ENCODE data around the gene SLC45A1.

Gene SLC45A1

DNA sequence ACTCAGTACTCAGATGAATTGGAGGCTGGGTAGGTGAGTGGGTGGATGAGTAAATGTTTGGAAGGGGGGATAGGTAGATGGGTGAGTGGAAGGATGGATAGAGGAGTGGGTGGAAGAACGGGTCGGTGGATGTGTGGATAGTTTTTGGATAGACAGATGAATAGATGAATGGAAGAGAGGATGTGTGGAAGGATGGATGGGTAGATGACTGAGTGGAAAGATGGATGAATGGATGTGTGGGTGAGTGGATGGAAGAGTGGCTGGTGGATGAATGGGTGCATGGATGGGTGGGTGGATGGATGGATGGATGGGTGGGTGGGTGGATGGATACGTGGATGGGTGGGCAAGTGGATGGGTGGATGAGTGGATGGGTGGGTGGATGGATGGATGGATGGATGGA, 3.7 kb downstream of the SLC45A1 start:
- DNase-seq (ENCODE audit: low spot score) = no peak
- TF ChIP-seq, protein P1, sequence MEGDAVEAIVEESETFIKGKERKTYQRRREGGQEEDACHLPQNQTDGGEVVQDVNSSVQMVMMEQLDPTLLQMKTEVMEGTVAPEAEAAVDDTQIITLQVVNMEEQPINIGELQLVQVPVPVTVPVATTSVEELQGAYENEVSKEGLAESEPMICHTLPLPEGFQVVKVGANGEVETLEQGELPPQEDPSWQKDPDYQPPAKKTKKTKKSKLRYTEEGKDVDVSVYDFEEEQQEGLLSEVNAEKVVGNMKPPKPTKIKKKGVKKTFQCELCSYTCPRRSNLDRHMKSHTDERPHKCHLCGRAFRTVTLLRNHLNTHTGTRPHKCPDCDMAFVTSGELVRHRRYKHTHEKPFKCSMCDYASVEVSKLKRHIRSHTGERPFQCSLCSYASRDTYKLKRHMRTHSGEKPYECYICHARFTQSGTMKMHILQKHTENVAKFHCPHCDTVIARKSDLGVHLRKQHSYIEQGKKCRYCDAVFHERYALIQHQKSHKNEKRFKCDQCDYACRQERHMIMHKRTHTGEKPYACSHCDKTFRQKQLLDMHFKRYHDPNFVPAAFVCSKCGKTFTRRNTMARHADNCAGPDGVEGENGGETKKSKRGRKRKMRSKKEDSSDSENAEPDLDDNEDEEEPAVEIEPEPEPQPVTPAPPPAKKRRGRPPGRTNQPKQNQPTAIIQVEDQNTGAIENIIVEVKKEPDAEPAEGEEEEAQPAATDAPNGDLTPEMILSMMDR (IDR thresholded peaks at IDR 0.05) = no peak
- H3K27ac ChIP-seq = no peak overlapping the region
- H3K4me3 ChIP-seq = no peak overlapping the region

DNA sequence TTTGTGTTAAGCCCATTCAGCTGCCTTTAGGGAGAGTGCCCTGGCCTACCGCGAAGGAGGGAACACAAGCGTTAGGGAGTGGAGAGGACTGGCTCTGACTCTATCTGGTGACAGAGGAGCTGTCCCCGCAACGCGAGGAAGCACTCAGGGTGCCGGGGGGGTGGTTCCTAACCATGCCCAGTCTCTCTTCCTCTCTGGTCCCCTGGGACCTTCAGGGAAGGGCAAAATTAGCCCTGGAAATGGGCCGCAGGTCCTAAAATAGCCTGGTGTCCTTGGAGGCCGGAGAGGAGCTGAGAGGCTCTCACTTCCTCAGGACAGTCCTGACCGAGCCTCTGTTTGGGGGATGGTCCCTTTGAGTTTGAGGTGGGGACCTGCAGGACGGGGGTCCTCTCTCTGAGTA, 5.8 kb downstream of the SLC45A1 start:
- Histone ChIP-seq H3K4me3 (peak overlapping the region; percentile 19), H3K27ac (peak overlapping the region; percentile 50 to 85)
- peak; percentile 86 for DNase-seq (ENCODE audit: low spot score)
- TF ChIP-seq, protein P1 (IDR thresholded peaks at IDR 0.05) = no peak

DNA sequence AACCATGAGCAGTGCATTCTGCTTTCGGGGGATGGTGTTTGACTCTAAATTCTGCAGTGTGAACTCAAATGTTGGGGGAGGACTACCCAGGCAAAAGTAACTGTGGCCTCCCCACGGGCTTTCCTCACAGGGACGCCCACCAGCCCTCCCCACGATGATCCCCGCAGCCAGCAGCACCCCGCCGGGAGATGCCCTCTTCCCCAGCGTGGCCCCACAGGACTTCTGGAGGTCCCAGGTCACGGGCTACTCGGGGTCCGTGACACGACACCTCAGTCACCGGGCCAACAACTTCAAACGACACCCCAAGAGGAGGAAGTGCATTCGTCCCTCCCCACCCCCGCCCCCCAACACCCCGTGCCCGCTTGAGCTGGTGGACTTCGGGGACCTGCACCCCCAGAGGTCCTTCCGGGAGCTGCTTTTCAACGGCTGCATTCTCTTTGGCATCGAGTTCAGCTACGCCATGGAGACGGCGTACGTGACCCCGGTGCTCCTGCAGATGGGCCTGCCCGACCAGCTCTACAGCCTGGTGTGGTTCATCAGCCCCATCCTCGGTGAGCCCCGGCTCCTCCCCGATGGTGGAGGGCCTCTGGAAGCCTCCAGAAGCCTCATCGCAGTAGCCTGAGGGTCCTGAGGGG, 6.4 kb downstream of the SLC45A1 start:
- DNase-seq (ENCODE audit: low spot score) = no peak
- Histone ChIP-seq H3K4me3 (peak overlapping the region; percentile 19), H3K27ac (peak overlapping the region in 1 of 2 donors; percentile 85)
- TF ChIP-seq, protein P1 (IDR thresholded peaks at IDR 0.05) = no peak

DNA sequence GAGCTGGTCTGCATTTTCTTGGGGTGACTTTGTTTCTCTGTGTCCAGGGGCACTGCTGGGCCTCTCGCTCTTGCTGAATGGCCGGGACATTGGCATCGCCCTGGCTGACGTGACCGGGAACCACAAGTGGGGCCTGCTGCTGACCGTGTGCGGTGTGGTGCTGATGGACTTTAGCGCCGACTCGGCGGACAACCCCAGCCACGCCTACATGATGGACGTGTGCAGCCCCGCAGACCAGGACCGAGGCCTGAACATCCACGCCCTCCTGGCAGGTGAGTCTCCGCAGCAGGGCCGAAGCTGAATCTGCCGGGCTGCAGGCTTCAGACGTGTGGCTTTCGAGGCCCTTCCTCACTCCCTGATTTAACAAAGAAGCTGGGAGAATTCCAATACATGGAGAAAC, 7.9 kb downstream of the SLC45A1 start:
- Histone ChIP-seq H3K4me3 (no peak overlapping the region), H3K27ac (no peak overlapping the region)
- DNase-seq (ENCODE audit: low spot score) = no peak
- TF ChIP-seq, protein P1 (IDR thresholded peaks at IDR 0.05) = no peak

DNA sequence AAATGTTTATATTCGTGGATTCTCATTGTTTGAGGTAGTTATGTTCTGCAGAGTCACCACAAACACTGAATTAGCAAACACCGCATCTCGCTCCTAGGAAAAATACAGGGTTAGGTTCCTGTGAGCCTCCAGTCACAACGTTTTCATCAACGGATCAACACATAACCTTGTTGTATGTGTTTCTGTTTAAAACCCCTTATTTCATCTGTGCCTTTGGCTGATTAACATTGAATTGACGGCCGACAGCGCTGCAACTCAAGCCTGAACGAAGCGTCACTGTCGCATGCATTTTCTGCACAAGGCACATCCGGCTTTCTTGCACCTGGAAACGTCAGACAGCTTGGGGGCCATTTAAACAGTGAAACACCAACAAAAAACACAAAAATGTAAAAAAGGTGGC, 8.4 kb downstream of the SLC45A1 start:
- DNase-seq (ENCODE audit: low spot score) = no peak
- Histone ChIP-seq H3K27ac (no peak overlapping the region), H3K4me3 (no peak overlapping the region)
- TF ChIP-seq, protein P1 (IDR thresholded peaks at IDR 0.05) = no peak

DNA sequence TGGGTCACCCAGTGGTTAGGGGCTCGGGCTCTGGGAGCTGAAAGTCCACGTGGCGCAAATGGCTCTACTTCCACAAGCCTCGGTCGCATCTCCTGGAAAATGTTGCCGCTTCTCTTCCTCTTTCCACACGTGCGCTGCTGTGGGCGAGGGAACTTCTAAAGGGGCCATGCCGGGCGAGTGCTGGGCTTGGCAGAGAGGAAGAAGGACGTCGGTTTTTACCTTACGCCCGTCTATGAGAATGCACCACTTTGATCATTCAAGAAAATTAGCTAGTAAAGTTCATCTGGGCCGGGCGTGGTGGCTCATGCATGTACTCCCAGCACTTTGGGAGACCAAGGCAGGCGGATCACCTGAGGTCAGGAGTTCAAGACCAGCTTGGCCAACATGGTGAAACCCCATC, 10.4 kb downstream of the SLC45A1 start:
- no peak for DNase-seq (ENCODE audit: low spot score)
- no peak overlapping the region for H3K4me3 ChIP-seq
- H3K27ac ChIP-seq = no peak overlapping the region
- TF ChIP-seq, protein P1 (IDR thresholded peaks at IDR 0.05) = no peak

DNA sequence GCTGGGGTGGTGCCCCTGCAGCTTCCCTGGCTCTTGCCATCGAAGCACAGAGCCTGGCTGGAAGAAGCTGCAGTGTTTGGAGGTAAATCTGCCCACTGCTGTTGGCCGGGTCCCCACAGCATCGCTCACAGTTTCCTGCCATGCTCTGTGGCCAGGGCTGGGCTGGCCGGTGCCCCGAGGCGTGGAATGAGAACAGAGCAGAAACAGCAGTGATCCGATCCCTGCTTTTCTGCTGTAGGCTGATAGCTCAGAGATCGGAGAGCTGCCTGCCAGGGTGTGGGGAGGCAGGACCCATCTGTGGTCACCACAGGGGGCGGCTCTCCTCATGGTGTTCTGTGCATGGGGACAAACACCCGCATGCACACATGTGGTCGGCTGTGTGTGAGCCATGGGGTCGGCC, 11.5 kb downstream of the SLC45A1 start:
- Histone ChIP-seq H3K4me3 (no peak overlapping the region), H3K27ac (no peak overlapping the region)
- TF ChIP-seq, protein P1 (IDR thresholded peaks at IDR 0.05) = no peak
- DNase-seq (ENCODE audit: low spot score) = no peak
